Fibroblast of lung (primary cell): ENCODE data around the gene ANKS4B. TPM values are rescaled to one million over a fixed set of nuclear protein-coding genes. Genes with fewer than 3 reads are reported as not detected.

Experiments
- DNase-seq, 2 donors: peaks; one replicate each; pipeline versions ENCODE4 v3.0.0 to v3.0.0-alpha.2; 2010; ENCODE audit warnings: low read depth in 2 of 2
- H2AFZ ChIP-seq: 2 replicates; pipeline ENCODE4 v1.5.1; 2012; ENCODE audit warnings: low read length, control low read depth, inconsistent platforms
- H3K27ac ChIP-seq: 2 replicates; pipeline ENCODE4 v1.5.1; 2011; ENCODE audit warnings: low read length, control low read depth; ENCODE audit not compliant: insufficient read depth
- H3K27me3 ChIP-seq: 2 replicates; pipeline ENCODE4 v1.5.1; 2011; ENCODE audit warnings: mild to moderate bottlenecking, low read length; ENCODE audit not compliant: control insufficient read depth, insufficient read depth
- H3K36me3 ChIP-seq: 2 replicates; pipeline ENCODE4 v1.5.1; 2011; ENCODE audit warnings: low read length; ENCODE audit not compliant: control insufficient read depth, insufficient read depth
- H3K4me1 ChIP-seq: 2 replicates; pipeline ENCODE4 v1.5.1; 2011; ENCODE audit warnings: low read length; ENCODE audit not compliant: control insufficient read depth, insufficient read depth; ENCODE audit errors: extremely low read depth
- H3K4me2 ChIP-seq: 2 replicates; pipeline ENCODE4 v1.5.1; 2011; ENCODE audit warnings: low read length, control low read depth; ENCODE audit not compliant: insufficient read depth; ENCODE audit errors: extremely low read depth
- H3K4me3 ChIP-seq, 4 experiments: fragments of 200-600 bp in 1 of 4; sonication (generic) in 1 of 4; replicated peaks in 1 of 4; 2 replicates each; pipeline ENCODE4 v1.5.1; 2011 to 2016; ENCODE audit warnings: low read length in 4 of 4, low read depth in 3 of 4, mild to moderate bottlenecking in 3 of 4, control low read depth in 2 of 4, inconsistent platforms in 1 of 4, mixed read lengths in 1 of 4; ENCODE audit not compliant: insufficient read depth in 1 of 4; ENCODE audit errors: control extremely low read depth in 1 of 4
- H3K79me2 ChIP-seq: 2 replicates; pipeline ENCODE4 v1.5.1; 2012; ENCODE audit warnings: mild to moderate bottlenecking, low read length, inconsistent platforms; ENCODE audit not compliant: control insufficient read depth, insufficient read depth
- H3K9ac ChIP-seq: 2 replicates; pipeline ENCODE4 v1.5.1; 2011; ENCODE audit warnings: mild to moderate bottlenecking, low read length, control low read depth; ENCODE audit not compliant: insufficient read depth
- H3K9me3 ChIP-seq: 2 replicates; pipeline ENCODE4 v1.5.1; 2012; ENCODE audit warnings: low read depth, low read length; ENCODE audit not compliant: control insufficient read depth, insufficient read depth
- H4K20me1 ChIP-seq: 2 replicates; pipeline ENCODE4 v1.5.1; 2011; ENCODE audit warnings: low read length; ENCODE audit not compliant: control insufficient read depth, insufficient read depth; ENCODE audit errors: extremely low read depth
- EZH2 ChIP-seq: IDR thresholded peaks from 2 replicates; pipeline ENCODE4 v1.5.1; 2012; ENCODE audit warnings: low read length, control low read depth, mild to moderate bottlenecking; ENCODE audit errors: missing control alignments
- polyA plus RNA-seq, 2 donors: library from polyadenylated mRNA; depleted of rRNA in 1 of 2; stranded (reverse) in 1 of 2; unstranded in 1 of 2; fragments of >200 nt; gene quantifications; 2 replicates each; pipeline ENCODE4 v1.2.1, GENCODE V29; 2011 to 2012; ENCODE audit warnings: missing spikeins in 1 of 2
- total RNA-seq: library from RNA; depleted of rRNA; stranded (reverse); fragments of >200 nt; gene quantifications from 2 replicates; pipeline ENCODE4 v1.2.1, GENCODE V29; 2014
- TF ChIP-seq, protein P1 (sequence below), 2 donors: IDR thresholded peaks in 1 of 2; conservative IDR thresholded peaks in 1 of 2; 1 replicate in 1 of 2; 2 replicates in 1 of 2; pipeline ENCODE4 v1.5.1; 2011 to 2012; ENCODE audit warnings: low read length in 2 of 2, control low read depth in 1 of 2, inconsistent platforms in 1 of 2, low read depth in 1 of 2, mild to moderate bottlenecking in 1 of 2

Gene ANKS4B
- total and polyA plus RNA-seq, 2 donors (not counting 1 experiment from before 2014, with no cell fraction given), result not detected

DNA sequence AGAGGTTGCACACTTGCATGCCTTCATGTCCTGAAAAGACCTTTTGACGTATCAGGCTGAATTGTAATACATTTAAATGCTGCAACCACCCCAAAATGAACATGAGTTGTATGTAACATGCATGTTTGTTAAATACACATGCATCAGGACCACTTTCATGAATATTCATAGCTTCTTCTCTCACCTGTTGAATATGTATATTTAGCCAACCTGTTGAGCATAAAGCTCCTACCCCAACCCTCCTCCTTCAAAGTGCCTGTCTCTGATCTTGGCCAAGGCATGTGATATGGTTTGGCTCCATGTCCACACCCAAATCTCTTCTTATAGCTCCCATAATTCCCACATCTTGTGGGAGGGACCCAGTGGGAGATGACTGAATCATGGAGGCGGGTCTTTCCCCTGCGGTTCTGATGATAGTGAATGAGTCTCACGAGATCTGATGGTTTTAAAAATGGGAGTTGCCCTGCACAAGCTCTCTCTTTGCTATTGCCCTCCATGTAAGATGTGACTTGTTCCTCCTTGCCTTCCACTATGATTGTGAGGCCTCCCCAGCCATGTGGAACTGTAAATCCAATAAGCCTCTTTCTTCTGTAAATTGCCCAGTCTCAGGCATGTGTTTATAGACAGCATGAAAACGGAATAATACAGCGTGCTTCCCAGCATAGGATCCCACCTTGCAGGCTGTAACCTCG lies 48.3 kb downstream of the ANKS4B start:
- Histone ChIP-seq H3K9ac (no peak overlapping the region), H3K4me3 (no peak overlapping the region), H3K9me3 (no peaks in the 10 kb centered on the region), H3K4me1 (no peaks in the 10 kb centered on the region), H3K27me3 (peaks cover 28% of the 10 kb centered on the region), H3K36me3 (no peaks in the 10 kb centered on the region), H2AFZ (no peak overlapping the region), H3K27ac (no peak overlapping the region), H3K4me2 (no peak overlapping the region), H4K20me1 (no peaks in the 10 kb centered on the region), H3K79me2 (no peaks in the 10 kb centered on the region)
- TF ChIP-seq, protein P1, sequence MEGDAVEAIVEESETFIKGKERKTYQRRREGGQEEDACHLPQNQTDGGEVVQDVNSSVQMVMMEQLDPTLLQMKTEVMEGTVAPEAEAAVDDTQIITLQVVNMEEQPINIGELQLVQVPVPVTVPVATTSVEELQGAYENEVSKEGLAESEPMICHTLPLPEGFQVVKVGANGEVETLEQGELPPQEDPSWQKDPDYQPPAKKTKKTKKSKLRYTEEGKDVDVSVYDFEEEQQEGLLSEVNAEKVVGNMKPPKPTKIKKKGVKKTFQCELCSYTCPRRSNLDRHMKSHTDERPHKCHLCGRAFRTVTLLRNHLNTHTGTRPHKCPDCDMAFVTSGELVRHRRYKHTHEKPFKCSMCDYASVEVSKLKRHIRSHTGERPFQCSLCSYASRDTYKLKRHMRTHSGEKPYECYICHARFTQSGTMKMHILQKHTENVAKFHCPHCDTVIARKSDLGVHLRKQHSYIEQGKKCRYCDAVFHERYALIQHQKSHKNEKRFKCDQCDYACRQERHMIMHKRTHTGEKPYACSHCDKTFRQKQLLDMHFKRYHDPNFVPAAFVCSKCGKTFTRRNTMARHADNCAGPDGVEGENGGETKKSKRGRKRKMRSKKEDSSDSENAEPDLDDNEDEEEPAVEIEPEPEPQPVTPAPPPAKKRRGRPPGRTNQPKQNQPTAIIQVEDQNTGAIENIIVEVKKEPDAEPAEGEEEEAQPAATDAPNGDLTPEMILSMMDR (conservative IDR thresholded peaks at IDR 0.05 in 1 of 2, IDR thresholded peaks at IDR 0.05 in 1 of 2; ENCODE audit: low read depth in 1 of 2, low read length in 2 of 2), result no peak
- TF ChIP-seq EZH2, result no peak
- DNase-seq, result no peak

DNA sequence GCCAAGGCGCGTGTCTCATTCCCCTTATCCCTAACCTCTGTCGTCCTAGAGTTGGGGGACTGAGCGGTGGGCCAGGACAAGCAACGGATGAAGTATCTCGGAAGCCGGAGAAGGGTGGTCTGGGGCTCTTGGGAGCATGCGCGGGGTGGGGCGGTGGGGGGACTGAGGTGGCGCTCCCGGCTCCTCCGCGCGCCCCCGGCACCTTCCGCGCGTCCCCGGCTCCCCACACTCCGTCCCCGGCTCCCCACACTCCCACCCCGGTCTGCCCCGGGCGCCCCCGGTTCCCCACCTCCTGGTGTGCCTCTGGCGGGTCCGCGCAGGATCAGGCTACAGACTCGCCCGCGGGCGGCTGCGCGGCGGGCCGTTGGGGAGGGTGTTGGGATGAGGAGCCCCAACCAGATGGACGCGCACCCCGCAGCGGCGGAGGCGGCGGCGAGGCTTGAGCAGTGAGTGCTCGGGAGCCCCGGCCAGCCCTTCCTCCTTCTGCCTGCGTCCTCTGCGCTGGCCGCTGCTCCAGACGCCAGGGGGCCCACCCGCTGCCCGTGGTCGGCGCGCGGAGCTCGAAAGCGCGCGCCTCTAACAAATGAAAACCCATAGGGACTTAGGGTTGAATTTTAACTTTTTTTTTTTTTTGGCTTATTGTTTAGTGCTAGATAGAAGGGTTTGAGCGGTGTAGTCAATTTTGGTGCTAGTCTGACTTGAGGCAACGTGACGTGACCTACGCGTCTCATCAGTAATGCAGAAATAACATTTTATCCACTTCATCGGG lies 50.2 kb downstream of the ANKS4B start:
- Histone ChIP-seq H3K36me3 (no peaks in the 10 kb centered on the region), H3K4me2 (peak overlapping the region; percentile 67), H3K79me2 (no peaks in the 10 kb centered on the region), H3K9me3 (no peaks in the 10 kb centered on the region), H3K4me1 (no peaks in the 10 kb centered on the region), H2AFZ (no peak overlapping the region), H3K9ac (no peak overlapping the region), H4K20me1 (no peaks in the 10 kb centered on the region), H3K27me3 (peaks cover 16% of the 10 kb centered on the region), H3K4me3 (peak overlapping the region; percentile 1 to 66 (median 40)), H3K27ac (no peak overlapping the region)
- peak; percentile 48 to 56 for DNase-seq
- TF ChIP-seq EZH2, result no peak
- TF ChIP-seq, protein P1 (conservative IDR thresholded peaks at IDR 0.05 in 1 of 2, IDR thresholded peaks at IDR 0.05 in 1 of 2; ENCODE audit: low read depth in 1 of 2, low read length in 2 of 2), result peak; percentile 39 to 55

DNA sequence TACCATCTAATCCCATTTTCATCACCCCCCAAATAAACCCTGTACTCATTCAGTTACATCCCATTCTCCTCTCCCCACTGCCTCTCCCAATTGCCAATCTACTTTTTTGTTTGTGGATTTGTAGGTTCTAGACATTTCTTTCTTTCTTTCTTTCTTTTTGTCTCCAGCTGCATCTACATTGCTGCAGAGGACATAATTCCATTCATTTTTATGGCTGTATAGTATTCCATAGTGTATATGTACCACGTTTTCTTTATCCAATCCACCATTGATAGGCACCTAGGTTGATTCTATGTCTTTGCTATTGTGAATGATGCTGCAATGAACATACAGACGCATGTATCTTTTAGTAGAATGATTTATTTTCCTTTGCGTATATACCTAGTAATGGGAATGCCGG lies 50.9 kb downstream of the ANKS4B start:
- Histone ChIP-seq H4K20me1 (no peaks in the 10 kb centered on the region), H3K4me2 (no peak overlapping the region), H3K79me2 (no peaks in the 10 kb centered on the region), H3K4me3 (peak overlapping the region in 2 of 4 experiments; percentile 52 to 66), H3K27ac (no peak overlapping the region), H2AFZ (no peak overlapping the region), H3K27me3 (peaks cover 13% of the 10 kb centered on the region), H3K4me1 (no peaks in the 10 kb centered on the region), H3K9ac (no peak overlapping the region), H3K9me3 (no peaks in the 10 kb centered on the region), H3K36me3 (no peaks in the 10 kb centered on the region)
- TF ChIP-seq EZH2, result no peak
- TF ChIP-seq, protein P1 (conservative IDR thresholded peaks at IDR 0.05 in 1 of 2, IDR thresholded peaks at IDR 0.05 in 1 of 2; ENCODE audit: low read depth in 1 of 2, low read length in 2 of 2), result no peak
- no peak for DNase-seq
